ENCODE data around the gene STAT1. TPM values are rescaled to one million over a fixed set of nuclear protein-coding genes. Genes with fewer than 3 reads are reported as not detected.

The STAT1 gene
- polyA plus RNA-seq (2011; rRNA removed), result 109 and 130 TPM in 2 replicates
- polyA minus RNA-seq (2011; rRNA and poly(A)+ RNA removed), result 113 and 120 TPM in 2 replicates

DNA sequence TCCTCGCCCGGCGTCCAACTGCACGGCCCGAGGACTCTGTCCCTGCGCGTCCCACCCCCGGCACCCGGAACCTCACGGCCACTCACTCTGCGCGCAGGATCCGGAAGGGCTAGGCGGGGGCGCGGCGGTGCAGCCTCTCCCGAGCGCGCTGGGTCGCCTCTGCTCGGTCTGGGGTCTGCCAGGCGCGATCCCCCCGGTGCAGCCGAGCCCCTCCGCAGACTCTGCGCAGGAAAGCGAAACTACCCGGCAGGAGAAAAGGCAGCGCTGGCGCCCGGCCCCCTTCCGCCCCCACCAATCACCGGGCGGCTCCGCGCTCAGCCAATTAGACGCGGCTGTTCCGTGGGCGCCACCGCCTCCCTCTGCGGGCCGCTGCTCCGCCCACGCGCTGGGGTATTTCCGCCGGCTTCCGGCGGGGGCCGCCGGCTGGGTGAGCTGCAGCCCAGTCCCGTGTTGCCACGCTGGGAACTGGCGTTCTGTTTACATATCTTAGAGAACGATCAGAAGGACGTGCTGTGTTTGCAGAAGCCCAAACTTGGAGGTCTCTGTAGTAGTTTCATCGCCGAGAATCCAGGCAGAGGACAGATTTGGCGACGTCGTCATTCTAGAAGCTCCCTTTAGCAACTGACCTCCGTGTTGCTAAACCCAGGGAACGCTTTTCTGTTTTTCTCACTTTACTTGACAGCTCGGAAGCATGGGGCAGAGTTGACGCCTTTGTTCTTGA, at the start of gene STAT1:
TSS of gene STAT1 (minus strand) at position 240 of the 721 bp plus-strand sequence. CDS start 4,168 bp downstream, outside the sequence.
- ChIA-PET POLR2A (interaction anchor here (0.7 to 1.4 kb wide), 4 partner anchors 32 to 38 kb away, joined by 3 to 11 read pairs (median 3); no protein-coding TSS in a partner anchor), CTCF (interaction anchor here (0.7 to 1.3 kb wide), 2 partner anchors 141 to 142 kb away, joined by 3 to 4 read pairs; no protein-coding TSS in a partner anchor)

DNA sequence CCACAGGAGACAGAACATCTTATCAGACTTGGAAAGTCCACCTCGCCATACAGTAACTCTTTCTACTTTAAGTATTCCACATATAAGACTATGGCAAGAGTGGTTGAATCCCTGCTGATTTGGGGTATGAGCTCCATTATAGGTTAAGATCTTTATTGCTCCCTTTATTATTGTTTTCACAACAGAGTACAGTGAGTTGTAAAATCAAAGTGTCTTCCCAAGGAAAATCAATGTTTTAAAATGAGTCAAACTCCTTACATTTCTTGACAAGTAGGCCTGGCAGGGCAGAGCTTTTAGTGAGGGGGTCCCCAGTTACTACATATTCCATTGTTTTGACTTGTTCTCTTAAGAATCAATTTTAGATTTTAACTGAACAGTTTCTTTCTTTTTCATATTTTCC, 49.6 kb upstream of the STAT1 start:
- CTCF ChIA-PET, result interaction anchor here (1.3 to 5.9 kb wide), 3 partner anchors 12 to 155 kb away, joined by 3 to 29 read pairs (median 25); no protein-coding TSS in a partner anchor
- TF ChIP-seq, protein P1, sequence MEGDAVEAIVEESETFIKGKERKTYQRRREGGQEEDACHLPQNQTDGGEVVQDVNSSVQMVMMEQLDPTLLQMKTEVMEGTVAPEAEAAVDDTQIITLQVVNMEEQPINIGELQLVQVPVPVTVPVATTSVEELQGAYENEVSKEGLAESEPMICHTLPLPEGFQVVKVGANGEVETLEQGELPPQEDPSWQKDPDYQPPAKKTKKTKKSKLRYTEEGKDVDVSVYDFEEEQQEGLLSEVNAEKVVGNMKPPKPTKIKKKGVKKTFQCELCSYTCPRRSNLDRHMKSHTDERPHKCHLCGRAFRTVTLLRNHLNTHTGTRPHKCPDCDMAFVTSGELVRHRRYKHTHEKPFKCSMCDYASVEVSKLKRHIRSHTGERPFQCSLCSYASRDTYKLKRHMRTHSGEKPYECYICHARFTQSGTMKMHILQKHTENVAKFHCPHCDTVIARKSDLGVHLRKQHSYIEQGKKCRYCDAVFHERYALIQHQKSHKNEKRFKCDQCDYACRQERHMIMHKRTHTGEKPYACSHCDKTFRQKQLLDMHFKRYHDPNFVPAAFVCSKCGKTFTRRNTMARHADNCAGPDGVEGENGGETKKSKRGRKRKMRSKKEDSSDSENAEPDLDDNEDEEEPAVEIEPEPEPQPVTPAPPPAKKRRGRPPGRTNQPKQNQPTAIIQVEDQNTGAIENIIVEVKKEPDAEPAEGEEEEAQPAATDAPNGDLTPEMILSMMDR (IDR thresholded peaks at IDR 0.05; ENCODE audit: low read depth, low read length), result no peak
- Histone ChIP-seq H3K4me3 (ENCODE audit: low read depth, low read length) (no peak overlapping the region), H3K27me3 (ENCODE audit: control insufficient read depth, insufficient read depth, low read length) (no peaks in the 10 kb centered on the region), H3K27ac (ENCODE audit: low read depth, low read length) (no peak overlapping the region), H3K9me3 (ENCODE audit: control insufficient read depth, insufficient read depth, low read length) (no peaks in the 10 kb centered on the region)
- no peak for DNase-seq (ENCODE audit: low read depth, low spot score)
- POLR2A ChIA-PET, result no interaction called here

More for the DNA sequence above, at the start of gene STAT1:
- TF ChIP-seq, protein P1 (IDR thresholded peaks at IDR 0.05; ENCODE audit: low read depth, low read length), result no peak
- Histone ChIP-seq H3K9me3 (ENCODE audit: control insufficient read depth, insufficient read depth, low read length) (no peaks in the 10 kb centered on the region), H3K27me3 (ENCODE audit: control insufficient read depth, insufficient read depth, low read length) (no peaks in the 10 kb centered on the region), H3K27ac (ENCODE audit: low read depth, low read length) (peak within 1 kb of the TSS; percentile 98), H3K4me3 (ENCODE audit: low read depth, low read length) (peak within 1 kb of the TSS; percentile 89)
- peak; percentile 89 for DNase-seq (ENCODE audit: low read depth, low spot score)

DNA sequence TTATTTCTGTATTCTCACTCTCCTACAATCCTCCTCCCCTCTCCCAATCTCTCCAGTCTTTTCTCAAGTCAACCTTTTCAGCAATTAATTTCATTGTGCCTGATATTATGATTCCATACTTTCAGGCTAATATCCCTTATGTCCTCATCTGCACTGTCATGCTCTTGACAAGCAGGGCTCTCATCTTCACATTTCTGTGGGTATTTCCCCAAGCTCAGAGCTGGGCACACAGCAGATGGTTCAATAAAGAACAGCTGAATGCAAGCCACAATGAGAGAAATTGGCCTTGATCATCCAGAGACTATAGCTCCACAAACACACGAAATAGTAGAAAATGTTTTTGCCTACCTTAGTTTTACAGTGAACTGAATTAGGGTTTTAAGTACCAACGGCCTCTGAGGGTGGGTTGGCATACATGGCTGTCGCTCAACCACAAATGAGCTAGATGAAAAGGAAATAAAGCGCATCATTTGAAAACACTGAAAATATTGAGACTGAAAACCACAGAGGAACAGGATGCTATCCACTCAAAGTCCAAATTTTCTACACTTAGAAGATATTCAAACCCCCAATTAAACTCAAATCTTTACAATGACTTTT, 47.5 kb upstream of the STAT1 start:
- no peaks in the 10 kb centered on the region for H3K27me3 ChIP-seq (ENCODE audit: control insufficient read depth, insufficient read depth, low read length)
- no peak overlapping the region for H3K4me3 ChIP-seq (ENCODE audit: low read depth, low read length)
- no peaks in the 10 kb centered on the region for H3K9me3 ChIP-seq (ENCODE audit: control insufficient read depth, insufficient read depth, low read length)
- H3K27ac ChIP-seq (ENCODE audit: low read depth, low read length), result no peak overlapping the region
- no peak for DNase-seq (ENCODE audit: low read depth, low spot score)
- TF ChIP-seq, protein P1 (IDR thresholded peaks at IDR 0.05; ENCODE audit: low read depth, low read length), result no peak
- POLR2A ChIA-PET, result no interaction called here
- CTCF ChIA-PET, result interaction anchor here (4.2 to 5.9 kb wide), 2 partner anchors 10 to 94 kb away, joined by 25 to 29 read pairs; no protein-coding TSS in a partner anchor

DNA sequence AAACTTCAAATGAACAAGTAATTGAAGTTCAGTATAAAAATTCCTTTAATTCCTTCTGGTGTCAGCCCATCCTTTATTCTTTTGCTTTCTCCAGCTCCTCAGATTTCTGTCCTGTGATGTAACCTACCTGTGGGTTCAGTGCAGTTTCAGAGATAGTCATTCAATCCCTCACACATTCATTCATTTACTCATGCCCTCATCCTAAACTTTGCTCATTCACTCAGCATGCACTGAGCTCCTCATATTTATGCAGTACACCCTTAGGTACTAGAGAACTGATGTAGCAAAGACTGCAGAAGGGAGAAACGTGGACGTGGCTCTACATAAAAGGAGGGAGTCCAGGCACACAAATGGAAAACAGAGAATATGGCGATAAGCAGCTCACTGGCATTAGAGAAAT, 45.3 kb upstream of the STAT1 start:
- DNase-seq (ENCODE audit: low read depth, low spot score), result no peak
- no peak overlapping the region for H3K4me3 ChIP-seq (ENCODE audit: low read depth, low read length)
- POLR2A ChIA-PET, result no interaction called here
- no peaks in the 10 kb centered on the region for H3K27me3 ChIP-seq (ENCODE audit: control insufficient read depth, insufficient read depth, low read length)
- TF ChIP-seq, protein P1 (IDR thresholded peaks at IDR 0.05; ENCODE audit: low read depth, low read length), result no peak
- no peaks in the 10 kb centered on the region for H3K9me3 ChIP-seq (ENCODE audit: control insufficient read depth, insufficient read depth, low read length)
- CTCF ChIA-PET, result interaction anchor here (0.6 to 2.3 kb wide), 4 partner anchors 9 to 97 kb away, joined by 3 to 8 read pairs (median 4); no protein-coding TSS in a partner anchor
- no peak overlapping the region for H3K27ac ChIP-seq (ENCODE audit: low read depth, low read length)
